ENCODE measurements around the gene CRIP1.

- TF ChIP-seq, protein P1, sequence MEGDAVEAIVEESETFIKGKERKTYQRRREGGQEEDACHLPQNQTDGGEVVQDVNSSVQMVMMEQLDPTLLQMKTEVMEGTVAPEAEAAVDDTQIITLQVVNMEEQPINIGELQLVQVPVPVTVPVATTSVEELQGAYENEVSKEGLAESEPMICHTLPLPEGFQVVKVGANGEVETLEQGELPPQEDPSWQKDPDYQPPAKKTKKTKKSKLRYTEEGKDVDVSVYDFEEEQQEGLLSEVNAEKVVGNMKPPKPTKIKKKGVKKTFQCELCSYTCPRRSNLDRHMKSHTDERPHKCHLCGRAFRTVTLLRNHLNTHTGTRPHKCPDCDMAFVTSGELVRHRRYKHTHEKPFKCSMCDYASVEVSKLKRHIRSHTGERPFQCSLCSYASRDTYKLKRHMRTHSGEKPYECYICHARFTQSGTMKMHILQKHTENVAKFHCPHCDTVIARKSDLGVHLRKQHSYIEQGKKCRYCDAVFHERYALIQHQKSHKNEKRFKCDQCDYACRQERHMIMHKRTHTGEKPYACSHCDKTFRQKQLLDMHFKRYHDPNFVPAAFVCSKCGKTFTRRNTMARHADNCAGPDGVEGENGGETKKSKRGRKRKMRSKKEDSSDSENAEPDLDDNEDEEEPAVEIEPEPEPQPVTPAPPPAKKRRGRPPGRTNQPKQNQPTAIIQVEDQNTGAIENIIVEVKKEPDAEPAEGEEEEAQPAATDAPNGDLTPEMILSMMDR (IDR thresholded peaks at IDR 0.05; ENCODE audit: low read depth, low read length) = no peak
- TF ChIP-seq EZH2phosphoT487 (IDR thresholded peaks at IDR 0.05; ENCODE audit: low read depth) = no peak
Observed at GRCh38 chr14:105446971-105447370, 39.7 kb upstream of the CRIP1 start.

All from OCI-LY3 (cell line).